GM19351 (cell line): ENCODE measurements around the gene CEP112.

Experiments
- ATAC-seq: cut with Tn5 transposase; IDR thresholded peaks from one replicate; pipeline ENCODE4 v1.9.1; 2021; ENCODE audit warnings: mild to moderate bottlenecking, moderate library complexity; ENCODE audit not compliant: unreplicated experiment

CEP112 gene

DNA sequence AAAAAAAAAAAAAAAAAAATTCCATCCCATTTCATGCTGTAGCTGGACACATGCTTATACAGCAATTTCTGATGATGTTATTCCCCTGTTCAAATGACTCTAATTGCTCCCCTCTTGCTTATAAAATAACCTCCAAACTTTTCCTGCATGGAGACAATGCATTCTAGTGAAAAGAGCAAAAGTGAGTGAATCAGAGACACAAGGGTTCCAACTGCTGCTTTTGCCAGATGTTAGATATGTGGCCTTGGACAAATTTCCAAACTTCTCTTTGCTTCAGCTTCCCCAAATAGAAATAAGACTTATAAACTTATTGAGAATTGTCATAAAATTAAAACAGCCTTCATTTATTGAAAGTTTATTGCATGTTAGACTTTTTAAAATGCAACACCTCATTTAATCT is 565.5 kb downstream of the CEP112 start:
- ATAC-seq: no peak

DNA sequence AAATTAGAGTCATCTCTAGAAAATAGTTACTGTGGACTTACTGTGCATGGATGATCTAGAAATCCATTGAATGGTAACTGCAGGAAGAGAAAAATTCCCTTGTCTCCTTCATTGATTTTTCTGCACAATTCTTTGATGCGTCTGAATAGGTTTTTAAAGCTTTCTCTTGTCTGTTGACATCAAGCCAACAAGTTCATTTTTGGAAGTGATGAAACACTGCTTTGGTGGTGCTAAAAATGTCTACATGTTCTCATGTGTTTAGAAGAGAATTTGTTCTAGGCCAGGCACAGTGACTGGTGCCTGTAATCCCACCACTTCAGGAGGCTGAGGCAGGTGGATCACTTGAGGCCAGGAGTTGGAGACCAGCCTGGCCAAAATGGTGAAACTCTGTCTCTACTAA is 573.4 kb downstream of the CEP112 start:
- no peak for ATAC-seq

DNA sequence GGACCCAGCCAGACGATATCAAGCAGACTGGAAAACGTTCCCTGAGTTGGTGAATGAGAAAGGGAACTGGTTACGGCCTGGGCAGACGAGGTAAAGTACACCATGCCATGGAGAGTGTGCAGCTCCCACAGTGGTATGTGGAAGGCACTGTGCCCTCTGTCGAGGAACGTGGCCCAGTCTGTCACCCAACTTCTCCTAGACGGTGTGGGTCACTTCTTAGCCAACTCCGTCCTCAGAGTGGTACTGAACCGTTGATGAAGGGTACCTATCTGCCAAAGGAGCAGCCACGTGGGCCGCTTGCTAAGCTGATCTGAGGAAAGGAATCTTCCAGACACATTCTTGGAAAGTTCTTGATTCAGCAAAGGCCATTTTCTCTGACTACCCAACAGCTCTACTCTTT is 574.4 kb downstream of the CEP112 start:
- ATAC-seq: no peak

DNA sequence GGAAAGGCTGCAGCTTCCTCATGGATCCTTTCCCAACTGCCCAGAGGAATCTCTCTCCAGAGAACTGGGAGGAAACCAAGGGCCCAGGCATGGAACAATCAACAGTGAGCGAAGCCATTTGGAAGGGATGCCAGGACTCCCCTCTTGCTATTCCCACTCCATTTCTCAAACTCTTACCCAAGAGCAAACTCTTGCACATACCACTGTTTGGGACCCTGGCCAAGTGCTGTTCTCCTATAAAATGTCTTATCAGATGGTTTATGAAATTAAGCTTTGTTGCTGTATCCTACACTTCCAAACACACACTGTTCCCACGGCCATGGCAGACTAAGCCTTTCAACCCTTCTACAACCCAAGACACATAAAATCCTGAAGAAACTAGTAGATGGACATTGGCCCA is 582.2 kb downstream of the CEP112 start:
- ATAC-seq: no peak

DNA sequence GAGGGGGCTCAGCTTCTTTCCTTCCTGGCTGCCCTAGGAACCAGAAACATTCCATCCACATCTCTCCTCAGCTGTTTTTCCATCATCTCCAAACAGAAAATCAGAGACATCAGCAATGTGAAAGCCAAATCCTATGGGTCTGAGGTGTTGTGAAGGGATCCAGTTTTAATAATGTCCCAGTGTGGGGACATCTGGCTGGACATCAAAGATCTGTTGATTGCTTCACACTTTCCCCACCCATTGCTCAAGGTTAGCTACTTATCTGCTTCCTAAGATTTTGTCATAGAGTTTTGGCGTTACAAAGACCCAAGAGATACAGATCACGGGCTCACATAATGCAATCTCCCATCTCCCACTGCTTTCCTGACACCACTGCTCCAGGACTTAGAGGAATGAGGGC is 582.6 kb downstream of the CEP112 start:
- ATAC-seq: no peak

DNA sequence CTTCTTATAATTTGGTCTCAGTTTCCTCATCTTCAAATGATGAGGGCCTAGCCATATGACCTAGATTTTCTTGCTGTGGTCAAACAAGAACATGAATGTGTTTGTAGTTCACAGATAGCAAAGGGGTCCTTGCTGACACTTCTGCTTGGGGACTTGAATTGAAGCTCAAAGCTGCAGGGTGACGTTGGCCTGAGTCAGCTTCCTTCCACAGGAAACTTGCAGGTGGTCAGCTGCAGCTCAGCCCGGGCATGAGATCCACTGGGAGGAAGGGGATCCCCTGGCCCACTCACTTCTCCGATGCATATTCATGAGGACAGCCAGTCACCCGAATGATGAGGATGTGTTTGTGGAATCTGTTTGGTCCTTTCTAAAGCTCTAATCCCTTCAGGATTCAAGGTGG is 587.9 kb downstream of the CEP112 start:
- ATAC-seq: no peak

DNA sequence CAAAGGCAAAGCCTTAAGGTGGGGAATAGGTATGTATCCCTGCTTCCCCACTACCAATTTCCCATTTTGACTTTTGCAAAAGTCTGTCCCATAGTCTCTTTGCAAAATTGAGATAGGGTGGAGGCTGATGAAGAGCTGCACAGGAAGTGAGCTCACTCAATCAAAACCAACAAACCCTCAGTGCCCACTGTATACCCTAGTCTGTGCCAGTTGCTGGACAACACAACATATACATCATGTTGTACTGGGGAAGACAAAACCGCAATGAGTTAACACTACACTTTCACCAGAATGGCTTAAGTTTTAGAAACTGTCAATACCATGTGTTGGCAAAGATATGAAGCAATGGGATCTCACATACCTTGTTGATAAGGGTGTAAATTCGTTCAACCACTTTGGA is 590.1 kb downstream of the CEP112 start:
- no peak for ATAC-seq

DNA sequence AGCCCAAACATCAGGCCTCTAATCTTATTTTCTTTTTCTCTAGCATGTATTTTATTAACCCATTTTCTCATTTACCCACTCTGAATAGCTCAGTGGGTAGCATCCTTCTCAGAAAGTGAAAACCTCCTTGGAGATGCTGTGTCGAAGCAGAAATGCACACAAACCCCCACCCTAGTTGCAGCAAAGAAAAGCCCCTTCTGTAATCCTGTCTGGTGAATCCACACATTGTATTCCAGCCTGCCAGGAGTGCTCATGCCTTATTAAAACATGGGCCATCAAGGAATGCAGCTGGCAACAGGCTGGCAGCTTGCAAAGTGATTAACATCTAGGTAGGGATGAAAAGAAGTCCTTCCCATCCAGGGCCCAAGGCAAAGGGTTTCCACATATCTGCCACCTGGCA is 590.8 kb downstream of the CEP112 start:
- no peak for ATAC-seq

DNA sequence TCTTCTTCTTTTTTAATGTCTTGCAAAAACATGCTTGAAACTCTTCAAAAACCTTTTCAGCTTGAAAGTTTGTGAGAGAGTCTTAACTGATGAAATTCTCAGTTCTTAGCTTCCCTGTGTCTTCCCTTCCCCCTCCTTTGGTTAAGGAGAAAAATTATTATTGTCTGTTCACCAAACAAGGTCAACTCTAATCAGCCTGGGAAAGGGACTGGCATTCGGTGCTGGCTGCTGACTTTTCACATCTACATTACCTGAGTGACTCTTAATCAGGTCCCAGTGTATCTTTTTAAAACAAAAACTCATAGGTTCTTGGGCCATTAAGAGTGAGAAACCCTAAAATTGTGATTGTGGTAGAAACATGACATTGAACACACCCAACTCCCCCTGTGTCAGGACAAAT is 591.4 kb downstream of the CEP112 start:
- no peak for ATAC-seq

DNA sequence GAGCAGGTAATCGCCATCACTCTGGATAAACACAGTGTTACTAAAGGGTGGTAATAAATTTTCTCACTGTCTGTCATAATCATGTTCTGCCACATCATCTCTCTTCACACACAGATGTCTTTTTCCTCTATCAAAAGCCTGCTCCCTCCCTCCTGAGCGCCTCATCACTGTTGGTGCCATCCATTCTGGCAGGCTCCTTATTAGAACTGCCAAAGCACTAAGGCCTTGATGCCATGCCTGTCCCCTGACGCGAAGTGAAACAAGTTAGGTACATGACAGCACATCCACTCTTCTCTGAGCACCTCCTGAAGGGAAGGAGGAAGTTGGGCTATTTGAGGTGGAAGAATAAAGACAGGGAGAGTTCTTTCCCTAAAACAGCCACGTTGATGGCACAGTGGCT is 592.3 kb downstream of the CEP112 start:
- no peak for ATAC-seq

DNA sequence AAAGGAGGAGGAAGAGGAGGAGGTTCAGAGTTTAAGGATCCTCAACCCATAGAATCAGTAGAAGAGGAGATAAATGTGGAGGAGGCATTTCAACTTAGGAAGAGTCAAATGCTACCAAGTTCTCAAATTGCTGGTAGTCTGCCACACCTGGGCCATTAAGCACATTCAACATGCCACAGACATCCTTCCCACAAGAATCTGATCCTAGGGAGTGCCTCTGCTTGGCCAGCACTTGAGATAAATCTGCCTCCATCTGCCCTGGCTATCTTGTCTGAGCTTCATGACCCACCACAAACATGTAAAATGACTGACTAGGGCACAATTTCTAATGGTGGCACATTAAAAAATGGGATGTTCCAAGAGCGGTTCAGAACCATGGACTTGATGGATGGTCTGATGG is 593.2 kb downstream of the CEP112 start:
- ATAC-seq: no peak

DNA sequence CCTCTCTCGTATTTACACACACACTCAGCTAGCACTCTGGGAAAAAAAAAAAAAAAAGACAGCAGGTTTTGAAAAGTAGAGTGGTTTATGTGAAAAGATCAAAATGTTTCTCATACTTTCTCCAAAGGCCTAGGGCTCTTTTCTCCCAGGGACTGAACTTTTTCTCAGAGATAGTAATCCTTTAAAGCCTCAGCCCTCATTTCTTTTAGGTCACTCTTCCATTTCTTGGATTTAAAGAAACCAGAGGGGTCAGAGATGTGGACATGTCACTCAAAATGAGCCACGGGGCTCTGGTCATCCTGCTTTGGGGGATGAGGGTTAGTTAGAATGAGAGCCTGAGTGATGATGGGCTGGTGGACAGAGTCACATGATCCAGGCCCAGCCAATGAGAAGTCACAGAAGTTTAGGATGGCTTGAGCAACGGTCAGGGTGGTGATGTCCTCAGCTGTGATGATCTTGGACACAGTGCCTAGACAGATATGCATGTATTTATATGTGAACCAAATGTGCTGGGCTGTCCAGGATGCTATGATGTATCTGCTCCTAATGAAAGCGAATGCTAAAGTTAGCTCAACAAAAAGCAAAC is 596.8 kb downstream of the CEP112 start:
- no peak for ATAC-seq

DNA sequence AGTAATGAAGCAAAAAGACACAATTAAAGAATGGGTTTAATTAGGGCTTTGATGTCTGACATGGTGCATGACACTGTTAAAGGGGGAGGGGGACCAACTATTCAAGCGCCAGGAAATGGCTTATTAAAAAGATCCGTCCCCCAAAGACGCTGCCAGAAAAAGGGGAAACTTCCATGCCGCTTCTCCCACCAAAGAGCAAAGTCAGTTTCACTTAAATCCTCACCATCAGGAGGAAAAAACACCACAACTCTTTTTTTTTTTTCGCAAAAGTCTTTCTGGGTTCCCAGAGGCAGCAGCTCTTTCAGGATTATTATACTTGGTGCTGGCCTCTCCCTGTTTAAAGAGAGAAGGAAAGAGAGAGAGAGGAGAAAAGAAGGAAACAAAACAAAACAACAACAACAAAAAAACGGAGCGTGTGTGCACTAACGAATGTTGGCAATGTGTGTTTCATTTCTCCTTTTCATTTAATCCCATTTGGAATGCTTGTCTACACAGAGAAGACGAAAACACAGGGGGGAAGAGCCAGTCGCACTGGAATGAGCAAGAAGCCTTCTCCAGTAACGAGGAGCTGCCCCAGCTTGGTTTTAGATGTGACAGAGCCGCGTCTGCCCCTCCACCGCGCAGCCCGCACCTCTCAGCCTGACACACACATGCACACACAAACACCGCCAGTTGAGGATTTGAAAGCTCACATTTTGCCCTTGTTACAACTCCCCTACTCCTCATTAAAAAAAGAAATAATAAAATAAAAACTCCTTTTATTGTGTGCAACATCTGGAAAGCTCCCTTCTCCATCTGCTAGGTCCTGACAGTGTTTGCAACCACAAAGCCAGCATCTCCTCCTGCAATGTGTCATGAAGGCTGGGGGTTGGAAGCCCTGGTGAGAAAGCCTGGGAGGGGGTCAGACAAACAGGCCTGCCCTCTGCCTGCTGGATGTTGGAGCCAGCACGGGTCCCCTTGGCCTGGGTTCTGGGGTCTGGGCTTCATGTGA is 597.8 kb downstream of the CEP112 start:
- no peak for ATAC-seq

DNA sequence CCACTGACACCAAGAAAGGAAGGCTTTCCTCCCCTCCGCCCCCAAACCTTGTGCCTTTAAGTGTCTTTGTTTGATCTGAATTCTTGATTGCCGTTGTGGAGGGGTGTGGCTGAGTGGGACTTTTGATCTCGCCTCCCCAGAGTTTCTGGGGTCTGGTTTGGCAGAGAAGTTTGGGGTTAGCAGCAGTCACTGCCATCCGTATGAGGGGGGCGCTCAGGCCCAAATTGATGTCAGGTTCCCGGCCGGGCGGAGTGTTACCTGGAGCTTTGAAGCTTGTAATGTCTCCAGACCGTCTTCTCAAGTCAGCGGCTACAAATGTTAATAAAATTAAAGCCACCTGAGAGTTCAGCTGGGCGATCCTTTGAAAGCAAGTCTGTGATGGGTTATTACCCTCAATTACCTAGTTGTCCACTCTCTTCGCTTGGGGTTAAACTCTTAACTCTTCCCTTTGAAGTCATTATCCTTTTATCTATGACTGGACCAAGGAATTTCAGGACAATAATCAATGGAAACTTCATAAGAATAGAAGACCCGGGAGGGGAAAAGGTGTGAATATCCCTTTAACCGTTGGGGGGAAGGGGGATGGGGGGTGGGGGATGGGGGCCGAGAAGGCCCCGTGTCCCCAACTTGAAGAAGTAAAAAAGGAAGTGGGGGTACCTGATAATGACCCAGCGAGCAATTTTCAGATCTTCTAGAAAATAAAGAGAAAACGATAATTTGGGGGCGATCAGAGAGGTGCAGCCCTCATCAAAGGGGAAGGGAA is 598.7 kb downstream of the CEP112 start:
- ATAC-seq: no peak

DNA sequence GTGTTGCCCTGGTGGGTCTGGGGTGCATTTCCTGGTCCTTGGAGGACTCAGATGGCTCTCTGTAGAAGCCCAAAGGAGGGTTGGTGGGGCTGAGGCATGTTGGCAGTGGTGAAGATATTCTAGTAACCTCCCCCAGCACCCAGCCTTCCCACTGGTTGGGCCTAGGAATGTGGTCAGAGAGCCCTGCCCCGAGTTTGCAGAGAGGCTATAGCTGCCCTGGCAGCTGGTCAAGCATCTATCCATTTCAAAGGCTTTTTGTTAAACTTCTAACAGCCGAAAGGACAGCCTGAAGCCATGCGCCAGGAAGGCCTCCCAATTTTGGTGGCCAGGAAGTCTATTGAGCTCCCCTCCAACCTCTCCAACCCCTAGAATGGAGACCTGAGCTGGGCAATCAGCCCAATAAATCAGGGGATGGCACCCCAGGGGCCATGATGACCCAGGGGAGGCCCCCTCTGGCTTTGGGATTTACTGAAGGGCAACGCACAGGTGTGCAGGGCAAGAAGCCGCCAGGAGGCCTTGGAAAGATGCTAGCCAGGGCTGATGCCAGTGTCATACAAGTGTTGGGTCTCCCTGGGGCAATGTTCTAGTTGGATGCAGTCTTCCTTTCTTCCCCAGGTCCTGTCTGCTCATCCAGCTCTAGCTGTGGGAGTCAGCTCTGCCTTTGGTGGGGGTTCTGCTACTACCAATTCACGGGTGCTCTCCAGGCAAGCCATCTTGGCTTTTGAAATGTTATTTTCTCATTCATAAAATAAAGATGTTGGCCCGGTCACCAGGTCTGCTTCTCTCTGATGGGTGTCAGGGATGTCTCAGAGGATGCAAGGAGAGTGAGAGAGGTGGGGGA is 599.6 kb downstream of the CEP112 start:
- ATAC-seq: no peak

DNA sequence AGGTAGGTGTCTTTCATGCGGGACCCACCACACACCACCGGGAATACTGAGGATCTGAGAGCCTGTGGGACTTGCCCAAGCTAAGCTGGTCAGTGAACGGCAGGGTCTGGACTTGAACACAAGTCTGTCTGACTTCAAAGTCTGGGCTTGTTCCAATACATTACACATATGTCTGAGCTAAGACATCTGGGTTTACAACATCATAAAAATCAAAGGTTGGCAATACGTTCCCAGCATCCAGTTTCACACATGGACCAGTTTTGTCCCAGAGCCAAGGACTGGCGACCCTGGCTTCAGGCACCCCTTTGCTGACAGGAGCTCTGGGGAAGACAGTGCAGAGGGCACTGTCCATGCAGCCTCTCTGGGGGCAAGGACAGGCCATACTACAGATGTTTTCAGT is 602.6 kb downstream of the CEP112 start:
- no peak for ATAC-seq

DNA sequence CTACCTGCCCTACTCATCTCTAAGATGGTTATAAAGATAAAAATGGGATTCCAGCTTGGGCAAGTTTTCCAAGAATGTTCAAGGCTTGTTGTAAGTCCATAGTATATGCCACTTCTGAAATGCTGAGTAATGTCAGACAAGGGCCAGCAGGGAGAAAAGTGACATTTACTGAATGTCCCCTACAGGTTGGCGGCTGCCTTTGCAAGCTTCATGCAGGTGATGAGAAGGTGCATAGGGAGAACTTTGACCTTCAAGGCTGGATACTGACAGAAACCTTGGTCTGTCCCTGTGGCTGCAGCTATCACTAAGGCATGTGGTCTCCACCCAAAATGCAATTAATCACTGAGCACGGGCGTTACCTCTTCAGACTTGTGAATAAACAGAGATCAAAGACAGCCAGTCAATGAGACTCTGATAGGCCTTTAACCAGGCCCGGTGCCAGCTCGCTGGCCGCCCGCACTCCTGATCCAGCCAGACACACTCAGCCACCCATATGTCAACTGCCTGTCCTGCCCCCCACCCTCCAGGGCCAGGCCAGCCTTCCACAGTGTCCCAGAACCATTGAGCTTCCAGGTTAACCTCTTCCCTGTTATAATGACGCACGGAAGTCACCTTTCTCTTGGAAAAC is 603.6 kb downstream of the CEP112 start:
- ATAC-seq: no peak

DNA sequence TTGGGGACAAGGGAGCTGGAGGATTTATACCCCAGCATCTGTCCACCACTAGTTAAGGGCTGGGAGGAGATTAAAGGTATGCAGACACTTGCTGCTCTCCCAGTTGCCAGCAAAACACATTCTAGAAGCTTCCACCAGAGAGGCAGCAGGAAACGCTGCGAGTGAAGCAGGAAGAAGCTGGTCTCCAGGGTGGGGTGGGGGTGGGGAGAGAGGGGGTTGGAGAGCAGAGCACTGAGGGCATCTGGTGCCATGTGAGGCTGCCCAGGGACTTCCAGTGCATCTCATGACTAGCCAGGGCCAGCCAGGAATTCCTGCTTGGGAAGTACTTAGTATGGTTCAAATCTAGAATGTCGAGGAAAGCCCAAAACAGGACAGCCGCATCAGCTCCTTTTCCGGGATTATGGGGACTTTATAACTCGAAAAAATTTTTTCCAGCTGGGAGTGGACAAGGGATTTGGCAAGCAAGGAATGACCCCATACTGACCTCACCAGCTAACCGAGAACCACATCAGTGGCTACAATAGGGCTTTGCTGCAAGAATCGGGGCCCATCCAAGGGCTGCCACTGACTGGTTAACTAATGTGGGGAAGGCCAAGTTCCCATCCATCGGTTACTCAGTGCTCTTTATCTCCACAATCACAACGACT is 604.3 kb downstream of the CEP112 start:
- no peak for ATAC-seq

DNA sequence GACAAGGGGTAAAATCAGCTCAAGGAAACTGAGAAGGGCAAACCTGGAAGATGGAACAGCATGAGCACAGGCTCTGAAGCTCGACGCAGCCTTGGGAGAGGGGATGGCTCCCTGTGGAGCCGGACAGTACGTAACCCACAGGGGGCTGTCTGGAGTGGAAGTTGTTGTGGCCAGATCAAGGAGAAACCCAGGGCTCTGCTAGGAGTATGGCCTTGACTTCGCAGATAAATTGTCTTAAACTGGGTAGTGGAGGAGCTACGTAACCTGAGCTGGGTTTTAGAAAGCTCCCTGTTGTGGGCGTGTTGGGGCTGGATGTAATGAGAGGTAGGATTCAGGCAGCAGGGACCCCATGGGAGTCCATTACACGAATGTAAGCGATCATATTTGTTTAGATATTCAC is 605.0 kb downstream of the CEP112 start:
- no peak for ATAC-seq
